Activated CD4-positive, alpha-beta memory T cell treated with anti-CD3 and anti-CD28 coated beads for 36 hours (primary cell): ENCODE results near the gene JAKMIP3. TPM values are rescaled to one million over a fixed set of nuclear protein-coding genes. Genes with fewer than 3 reads are reported as not detected.

Experiments
- CTCF ChIA-PET: fragments of 350-600 bp; sonication (Branson Sonifier 250); formaldehyde crosslinking; loops from one replicate; lab custom pipeline; 2021; ENCODE audit warnings: antibody characterized with exemption, inconsistent platforms; lab: Charles Lee
- POLR2A ChIA-PET: fragments of 350-600 bp; sonication (Branson Sonifier 250); formaldehyde crosslinking; loops from one replicate; lab custom pipeline; 2021; ENCODE audit warnings: antibody characterized with exemption; lab: Charles Lee
- DNase-seq: peaks from one replicate; pipeline ENCODE4 v3.0.0-alpha.2; 2020
- H3K27ac Mint-ChIP-seq: one replicate; pipeline ENCODE4 v1.8.0; 2021; ENCODE audit warnings: mixed read lengths
- H3K27me3 Mint-ChIP-seq: one replicate; pipeline ENCODE4 v1.8.0; 2021; ENCODE audit warnings: mixed read lengths
- H3K36me3 Mint-ChIP-seq: one replicate; pipeline ENCODE4 v1.8.0; 2021; ENCODE audit warnings: mixed read lengths
- H3K4me1 Mint-ChIP-seq: one replicate; pipeline ENCODE4 v1.8.0; 2021; ENCODE audit warnings: low read depth, mixed read lengths
- H3K4me3 Mint-ChIP-seq: one replicate; pipeline ENCODE4 v1.8.0; 2021; ENCODE audit warnings: mild to moderate bottlenecking, mixed read lengths
- H3K9me3 Mint-ChIP-seq: one replicate; pipeline ENCODE4 v1.8.0; 2021; ENCODE audit warnings: mixed read lengths
- intact Hi-C: fragments of 100-400 bp; cut with micrococcal nuclease; formaldehyde crosslinking; loops from one replicate; pipeline ENCODE4 v1.15.1; 2023
- total RNA-seq, 2 experiments: library from RNA; stranded (reverse); gene quantifications; one replicate each; pipeline ENCODE4 v1.2.3, GENCODE V29; 2021

Gene JAKMIP3
- total RNA-seq, 2 experiments from 2014 or later, result 0.77 to 0.95 TPM

- Mint-ChIP-seq H3K4me3 (no peak overlapping the region), H3K36me3 (no peaks in the 10 kb centered on the region), H3K9me3 (no peaks in the 10 kb centered on the region), H3K27ac (no peak overlapping the region), H3K27me3 (peaks cover 58% of the 10 kb centered on the region), H3K4me1 (peaks cover under 1% of the 10 kb centered on the region)
- no peak for DNase-seq
- intact Hi-C loops, result no loop called here
- ChIA-PET CTCF (no interaction called here), POLR2A (no interaction called here)
These were observed 34.8 kb upstream of the JAKMIP3 start for GRCh38 chr10:132030898-132031463.

GRCh38 chr10:132033632-132034031 lies 32.1 kb upstream of the JAKMIP3 start:
- ChIA-PET POLR2A (no interaction called here), CTCF (interaction anchor here (1.5 kb wide), 1 partner anchor 11 kb away, joined by 5 read pairs; no protein-coding TSS in a partner anchor)
- no peak for DNase-seq
- H3K9me3 Mint-ChIP-seq, result no peaks in the 10 kb centered on the region
- H3K36me3 Mint-ChIP-seq, result no peaks in the 10 kb centered on the region
- peaks cover 7% of the 10 kb centered on the region for H3K4me1 Mint-ChIP-seq
- intact Hi-C loops, result no loop called here
- H3K4me3 Mint-ChIP-seq, result no peak overlapping the region
- H3K27me3 Mint-ChIP-seq, result peaks cover 59% of the 10 kb centered on the region
- H3K27ac Mint-ChIP-seq, result no peak overlapping the region

- Mint-ChIP-seq H3K4me3 (no peak overlapping the region), H3K27me3 (peaks cover 55% of the 10 kb centered on the region), H3K27ac (no peak overlapping the region), H3K4me1 (peaks cover 7% of the 10 kb centered on the region), H3K36me3 (no peaks in the 10 kb centered on the region), H3K9me3 (no peaks in the 10 kb centered on the region)
- intact Hi-C loops, result no loop called here
- POLR2A ChIA-PET, result no interaction called here
- DNase-seq, result no peak
- CTCF ChIA-PET, result interaction anchor here (0.8 kb wide), 1 partner anchor 12 kb away, joined by 5 read pairs; no protein-coding TSS in a partner anchor
These were observed 30.3 kb upstream of the JAKMIP3 start for GRCh38 chr10:132035476-132035875.

GRCh38 chr10:132036153-132036886 lies 29.4 kb upstream of the JAKMIP3 start:
- H3K36me3 Mint-ChIP-seq, result no peaks in the 10 kb centered on the region
- no peak overlapping the region for H3K27ac Mint-ChIP-seq
- ChIA-PET POLR2A (no interaction called here), CTCF (interaction anchor here (0.8 kb wide), 1 partner anchor 14 kb away, joined by 4 read pairs; no protein-coding TSS in a partner anchor)
- no peaks in the 10 kb centered on the region for H3K9me3 Mint-ChIP-seq
- peaks cover 7% of the 10 kb centered on the region for H3K4me1 Mint-ChIP-seq
- DNase-seq, result no peak
- H3K27me3 Mint-ChIP-seq, result peaks cover 49% of the 10 kb centered on the region
- intact Hi-C loops, result no loop called here
- peak overlapping the region; percentile 23 for H3K4me3 Mint-ChIP-seq

- CTCF ChIA-PET, result no interaction called here
- POLR2A ChIA-PET, result no interaction called here
- Mint-ChIP-seq H3K27me3 (peaks cover 46% of the 10 kb centered on the region), H3K27ac (no peak overlapping the region), H3K36me3 (no peaks in the 10 kb centered on the region), H3K4me1 (peaks cover 7% of the 10 kb centered on the region), H3K9me3 (no peaks in the 10 kb centered on the region), H3K4me3 (no peak overlapping the region)
- no peak for DNase-seq
- intact Hi-C loops, result no loop called here
These were observed 28.7 kb upstream of the JAKMIP3 start for GRCh38 chr10:132036887-132037675.

GRCh38 chr10:132037676-132037975 lies 28.1 kb upstream of the JAKMIP3 start:
- no peaks in the 10 kb centered on the region for H3K36me3 Mint-ChIP-seq
- ChIA-PET CTCF (no interaction called here), POLR2A (no interaction called here)
- no peaks in the 10 kb centered on the region for H3K9me3 Mint-ChIP-seq
- H3K27ac Mint-ChIP-seq, result no peak overlapping the region
- H3K27me3 Mint-ChIP-seq, result peaks cover 47% of the 10 kb centered on the region
- no peak for DNase-seq
- peaks cover 7% of the 10 kb centered on the region for H3K4me1 Mint-ChIP-seq
- no peak overlapping the region for H3K4me3 Mint-ChIP-seq
- intact Hi-C loops, result no loop called here

- POLR2A ChIA-PET, result no interaction called here
- intact Hi-C loops, result no loop called here
- Mint-ChIP-seq H3K4me1 (peaks cover 7% of the 10 kb centered on the region), H3K4me3 (no peak overlapping the region), H3K27me3 (peaks cover 43% of the 10 kb centered on the region), H3K9me3 (no peaks in the 10 kb centered on the region), H3K27ac (no peak overlapping the region), H3K36me3 (no peaks in the 10 kb centered on the region)
- DNase-seq, result no peak
- CTCF ChIA-PET, result interaction anchor here (0.6 to 2.3 kb wide), 2 partner anchors 17 to 26 kb away, joined by 3 to 10 read pairs; partner anchors contain the start of gene JAKMIP3
These were observed 26.4 kb upstream of the JAKMIP3 start for GRCh38 chr10:132039371-132039770.

- peaks cover 7% of the 10 kb centered on the region for H3K4me1 Mint-ChIP-seq
- H3K27me3 Mint-ChIP-seq, result peaks cover 41% of the 10 kb centered on the region
- no peaks in the 10 kb centered on the region for H3K36me3 Mint-ChIP-seq
- no peak overlapping the region for H3K4me3 Mint-ChIP-seq
- H3K9me3 Mint-ChIP-seq, result no peaks in the 10 kb centered on the region
- ChIA-PET CTCF (interaction anchor here (0.6 to 2.3 kb wide), 2 partner anchors 17 to 25 kb away, joined by 3 to 10 read pairs; partner anchors contain the start of gene JAKMIP3), POLR2A (no interaction called here)
- H3K27ac Mint-ChIP-seq, result no peak overlapping the region
- intact Hi-C loops, result no loop called here
- no peak for DNase-seq
These were observed 25.7 kb upstream of the JAKMIP3 start for GRCh38 chr10:132040046-132040445.

- Mint-ChIP-seq H3K36me3 (no peaks in the 10 kb centered on the region), H3K27ac (no peak overlapping the region), H3K4me1 (peaks cover 6% of the 10 kb centered on the region), H3K9me3 (no peaks in the 10 kb centered on the region), H3K4me3 (no peak overlapping the region), H3K27me3 (peaks cover 34% of the 10 kb centered on the region)
- no peak for DNase-seq
- ChIA-PET POLR2A (no interaction called here), CTCF (interaction anchor here (2.3 kb wide), 1 partner anchor 19 kb away, joined by 10 read pairs; no protein-coding TSS in a partner anchor)
- intact Hi-C loops, result no loop called here
These were observed 24.4 kb upstream of the JAKMIP3 start for GRCh38 chr10:132041340-132041739.

GRCh38 chr10:132043861-132044695 lies 21.7 kb upstream of the JAKMIP3 start:
- no peak overlapping the region for H3K4me3 Mint-ChIP-seq
- peaks cover 21% of the 10 kb centered on the region for H3K27me3 Mint-ChIP-seq
- ChIA-PET CTCF (no interaction called here), POLR2A (no interaction called here)
- H3K9me3 Mint-ChIP-seq, result no peaks in the 10 kb centered on the region
- DNase-seq, result no peak
- no peaks in the 10 kb centered on the region for H3K36me3 Mint-ChIP-seq
- H3K27ac Mint-ChIP-seq, result no peak overlapping the region
- intact Hi-C loops, result no loop called here
- no peaks in the 10 kb centered on the region for H3K4me1 Mint-ChIP-seq

GRCh38 chr10:132044803-132045202 lies 20.9 kb upstream of the JAKMIP3 start:
- H3K4me3 Mint-ChIP-seq, result no peak overlapping the region
- DNase-seq, result no peak
- H3K27me3 Mint-ChIP-seq, result peaks cover 15% of the 10 kb centered on the region
- H3K9me3 Mint-ChIP-seq, result no peaks in the 10 kb centered on the region
- CTCF ChIA-PET, result no interaction called here
- no peak overlapping the region for H3K27ac Mint-ChIP-seq
- intact Hi-C loops, result no loop called here
- no peaks in the 10 kb centered on the region for H3K4me1 Mint-ChIP-seq
- POLR2A ChIA-PET, result no interaction called here
- H3K36me3 Mint-ChIP-seq, result no peaks in the 10 kb centered on the region
